Hippocampal formation (tissue), 2 donors: ENCODE data around the gene MYMK.

Experiments used
- DNase-seq, 2 donors: peaks; one replicate each; lab custom pipeline; 2025; lab: John Stamatoyannopoulos, UW

MYMK gene

GRCh38 chr9:133485531-133486260, 39.1 kb downstream of the MYMK start:
- no peak for DNase-seq

GRCh38 chr9:133484671-133485437, 39.9 kb downstream of the MYMK start:
- no peak for DNase-seq

DNA sequence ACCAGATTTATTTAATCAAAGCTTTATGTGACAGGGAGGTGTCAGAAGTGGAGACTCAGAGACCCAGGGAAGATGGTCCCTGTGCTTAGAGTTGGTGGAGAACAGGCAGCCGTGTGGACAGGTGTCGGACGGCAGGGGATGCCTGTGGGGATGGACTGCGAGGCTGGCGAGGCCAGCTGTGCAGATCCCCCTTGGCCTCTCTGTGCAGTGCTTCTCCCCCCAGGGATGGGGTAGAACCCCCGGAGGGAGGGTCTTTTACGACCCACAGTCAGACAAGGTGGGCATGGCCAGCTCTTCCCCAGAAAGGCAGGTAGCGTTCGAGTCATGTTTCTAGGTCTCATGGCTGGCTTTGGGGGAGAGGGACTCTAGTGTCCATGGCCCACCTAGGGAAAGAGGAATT, 41.1 kb downstream of the MYMK start:
- no peak for DNase-seq

- peak; percentile 77 to 84 for DNase-seq
These were observed 45.7 kb downstream of the MYMK start, which contains the start of gene SLC2A6 for GRCh38 chr9:133478851-133479711. TSS of gene SLC2A6 (minus strand) at chr9:133479099. CDS start at chr9:133479059, 40 bp downstream.

- DNase-seq: no peak
These were observed 46.5 kb downstream of the MYMK start for GRCh38 chr9:133477992-133478850.

GRCh38 chr9:133477461-133477860, 47.3 kb downstream of the MYMK start:
- DNase-seq: no peak

DNA sequence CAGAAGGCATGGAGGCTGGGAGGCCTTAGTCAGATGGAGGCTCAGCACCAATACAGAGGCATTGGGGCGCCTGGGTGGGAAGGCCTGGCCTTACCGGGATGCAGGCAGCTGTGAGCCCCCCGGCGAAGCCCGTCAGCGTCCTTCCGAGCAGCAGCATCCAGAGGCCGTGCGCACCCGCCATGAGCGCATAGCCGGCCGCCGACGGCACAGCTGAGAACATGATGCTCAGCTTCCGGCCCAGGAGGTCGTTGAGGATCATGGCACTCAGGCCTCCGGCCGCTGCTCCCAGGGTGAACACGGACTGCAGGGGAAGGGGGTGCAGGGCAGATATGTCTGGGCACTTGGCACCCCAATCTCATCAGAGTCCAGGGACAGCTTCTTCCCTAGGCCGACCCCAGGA, 47.8 kb downstream of the MYMK start:
- DNase-seq: no peak

GRCh38 chr9:133476036-133476931, 48.5 kb downstream of the MYMK start:
- no peak for DNase-seq

DNA sequence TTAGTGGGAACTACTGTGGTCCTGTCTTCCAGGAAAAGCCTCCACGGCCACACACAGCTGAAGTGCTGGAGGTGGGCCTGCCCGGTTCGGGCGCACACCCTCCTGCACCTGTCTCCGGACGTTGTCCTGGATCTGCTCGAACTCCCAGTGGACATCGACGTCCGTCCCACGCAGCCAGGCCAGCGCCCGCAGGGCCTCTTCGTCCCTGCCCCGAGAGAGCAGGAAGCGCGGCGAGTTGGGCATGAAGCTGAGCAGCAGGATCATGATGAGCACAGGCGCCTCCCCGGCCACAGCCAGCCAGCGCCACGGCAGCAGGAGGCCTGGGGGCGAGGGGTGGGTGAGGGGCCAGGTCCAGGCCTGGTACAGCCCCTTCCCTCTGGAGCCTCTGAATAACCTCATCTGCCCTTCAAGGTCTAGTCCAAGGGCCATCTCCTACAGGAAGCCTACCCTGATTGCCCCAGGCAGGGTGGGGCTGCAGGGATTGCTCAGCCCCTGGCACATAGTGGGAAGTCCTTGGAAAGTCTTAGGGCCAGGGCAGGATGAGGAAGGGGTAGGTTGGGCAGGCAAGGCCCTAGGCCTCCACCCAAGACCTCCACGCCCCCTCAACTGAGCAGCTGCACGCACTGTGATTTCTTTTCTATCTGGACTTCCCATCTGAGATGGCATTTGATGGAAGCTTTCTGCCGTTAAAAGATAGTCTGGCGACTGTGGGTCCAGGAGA, 49.3 kb downstream of the MYMK start:
- no peak for DNase-seq

DNA sequence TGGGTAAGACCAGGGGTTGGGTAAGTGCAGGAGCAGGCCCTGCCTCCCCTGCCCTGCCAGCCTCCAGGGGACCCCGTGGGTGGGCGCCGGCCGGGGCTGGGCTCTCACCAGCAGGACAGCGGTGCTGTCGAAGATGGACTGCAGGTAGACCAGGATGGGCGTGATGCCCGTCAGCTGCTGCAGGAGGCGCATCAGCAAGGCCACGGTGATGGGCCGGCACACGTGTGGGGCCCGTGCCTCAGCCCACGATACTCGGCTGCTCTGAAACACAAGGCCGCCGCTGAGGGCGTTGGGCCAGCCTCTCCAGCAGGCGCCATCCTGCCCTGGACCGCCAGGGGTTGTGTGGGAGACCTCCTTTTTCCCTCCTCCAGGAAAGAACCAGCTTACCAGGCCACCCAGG, 49.9 kb downstream of the MYMK start:
- DNase-seq: no peak

- DNase-seq: no peak
These were observed 50.5 kb downstream of the MYMK start for GRCh38 chr9:133474215-133474614.

DNA sequence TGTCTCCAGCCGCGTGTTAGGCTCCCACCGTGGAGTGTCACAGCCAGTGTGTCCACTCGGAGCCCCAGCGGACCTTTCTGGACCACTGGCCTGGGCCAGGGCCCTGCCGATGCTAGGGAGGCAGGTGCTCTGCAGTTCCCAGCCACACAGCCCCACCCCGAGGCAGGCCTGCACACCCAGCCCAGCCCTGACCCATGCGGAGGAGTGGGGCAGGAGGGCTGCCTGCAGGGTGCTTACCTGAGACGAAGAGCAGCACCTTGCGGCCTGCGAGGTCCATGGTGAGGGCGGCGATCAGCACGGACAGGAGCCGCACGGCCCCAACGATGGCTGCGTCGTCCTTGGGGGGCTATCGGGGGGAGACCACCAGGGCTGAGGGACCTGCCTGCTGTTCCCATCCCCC, 51.0 kb downstream of the MYMK start:
- DNase-seq: no peak

GRCh38 chr9:133472753-133473378, 51.9 kb downstream of the MYMK start:
- DNase-seq: no peak

GRCh38 chr9:133472277-133472645, 52.5 kb downstream of the MYMK start:
- no peak for DNase-seq

- DNase-seq: no peak
These were observed 53.0 kb downstream of the MYMK start for GRCh38 chr9:133471551-133472276.

DNA sequence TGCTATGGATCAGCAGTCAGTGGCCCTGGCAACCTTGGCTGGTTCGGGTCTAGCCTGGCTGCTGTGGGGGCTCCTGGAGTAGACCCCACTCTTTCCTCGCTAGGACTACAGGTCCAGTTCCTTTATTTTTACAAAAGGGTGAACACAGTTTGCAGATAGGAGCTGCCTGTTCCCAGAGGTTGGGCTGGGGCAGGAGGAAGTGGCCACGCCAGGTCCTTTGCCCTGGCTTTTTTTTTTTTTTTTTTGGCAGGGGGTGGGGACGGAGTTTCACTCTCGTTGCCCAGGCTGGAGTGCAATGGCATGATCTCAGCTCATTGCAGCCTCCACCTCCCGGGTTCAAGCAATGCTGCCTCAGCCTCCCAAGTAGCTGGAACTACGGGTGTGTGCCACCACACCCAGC, 53.8 kb downstream of the MYMK start:
- DNase-seq: no peak

DNA sequence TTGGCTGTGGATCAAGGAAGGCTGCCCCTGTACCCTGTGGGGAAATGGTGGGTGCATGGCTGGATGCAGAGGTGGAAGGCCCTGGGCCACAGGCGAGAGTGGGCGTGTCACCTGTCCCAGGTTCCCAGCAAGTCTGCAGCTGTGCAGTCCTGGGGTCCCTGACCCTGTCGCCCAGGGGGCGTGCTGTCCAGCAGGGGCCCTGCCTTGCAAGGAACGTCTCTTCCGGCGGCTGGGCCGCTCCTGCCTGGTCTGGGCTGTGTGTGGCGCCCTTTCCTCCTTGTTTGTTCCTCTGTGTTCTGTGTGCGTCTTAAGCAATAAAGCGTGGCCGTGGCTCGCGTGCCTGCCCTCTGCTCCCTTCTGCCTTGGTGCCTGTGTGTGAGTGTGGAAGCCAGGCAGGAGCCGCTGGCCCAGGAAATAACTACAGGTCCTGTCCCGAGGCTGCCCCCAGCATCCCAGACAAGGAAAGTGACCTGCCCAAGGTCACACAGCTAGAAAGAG, 54.3 kb downstream of the MYMK start:
- no peak for DNase-seq

DNA sequence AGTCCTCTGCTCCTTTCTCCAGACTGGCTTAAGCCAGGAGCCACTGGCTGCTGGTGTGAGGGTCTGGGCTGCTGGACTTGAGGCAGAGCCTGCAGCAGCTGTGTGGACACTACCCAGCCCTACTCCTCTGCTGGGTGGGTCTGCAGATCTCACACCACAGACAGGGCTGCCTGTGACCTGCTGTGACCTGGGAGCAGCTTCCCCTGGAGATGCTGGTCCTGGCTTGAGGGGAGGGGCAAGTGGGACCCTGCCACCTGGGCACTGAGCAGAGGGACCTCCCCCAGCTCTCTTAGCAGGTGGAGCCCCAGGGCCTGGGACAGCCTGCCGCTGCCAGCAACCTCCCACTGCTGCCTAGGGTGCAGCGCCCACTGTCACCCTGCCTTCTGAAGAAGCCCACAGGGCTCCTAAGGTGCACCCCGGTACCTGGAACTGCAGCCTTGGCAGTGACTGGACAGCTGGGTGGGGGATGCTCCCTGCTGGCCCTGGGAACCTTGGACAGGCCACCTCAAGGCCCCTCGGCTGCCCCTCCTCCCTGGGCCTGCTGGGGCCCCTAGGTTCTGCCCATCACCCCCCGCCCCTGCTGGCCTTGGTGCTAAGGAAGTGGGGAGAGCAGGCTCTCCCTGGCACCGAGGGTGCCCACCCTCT, 55.9 kb downstream of the MYMK start:
- no peak for DNase-seq
